ENCODE results near the gene ACOX2.

GRCh38 chr3:58464866-58465265 is 72.1 kb downstream of the ACOX2 start:
- no peak for TF ChIP-seq POLR2AphosphoS5 (IDR thresholded peaks at IDR 0.05)
- no peak for TF ChIP-seq CTCF (IDR thresholded peaks at IDR 0.05)
- TF ChIP-seq POLR2A (IDR thresholded peaks at IDR 0.05) = no peak

Measured in prostate gland (tissue), 2 donors.